ENCODE data around the gene CD34. TPM values are rescaled to one million over a fixed set of nuclear protein-coding genes. Genes with fewer than 3 reads are reported as not detected.

The CD34 gene
- 0.03 TPM in 2 replicates for polyA plus RNA-seq (2013)

- Histone ChIP-seq H2AK5ac (ENCODE audit: low read length) (no peak within 1 kb of the TSS), H3K9me3 (ENCODE audit: insufficient read depth, low read depth, low read length) (peaks cover 2% of the 10 kb centered on the region), H3K18ac (ENCODE audit: low read length) (no peak within 1 kb of the TSS), H2BK120ac (ENCODE audit: insufficient read depth, low read length, poor library complexity) (no peak within 1 kb of the TSS), H3K79me1 (ENCODE audit: low read length) (no peaks in the 10 kb centered on the region), H4K91ac (ENCODE audit: low read depth, low read length) (no peak within 1 kb of the TSS), H3K4ac (ENCODE audit: low read depth, low read length) (no peak within 1 kb of the TSS), H3K23ac (ENCODE audit: low read length) (no peak within 1 kb of the TSS), H3K4me2 (ENCODE audit: low read length) (peak within 1 kb of the TSS; percentile 54), H2BK12ac (ENCODE audit: low read length) (no peak within 1 kb of the TSS), H3K79me2 (ENCODE audit: control insufficient read depth, insufficient read depth, low read length, poor library complexity) (no peaks in the 10 kb centered on the region), H3K27me3 (ENCODE audit: insufficient read depth, low read length) (peaks cover 29% of the 10 kb centered on the region), H3K27ac (ENCODE audit: low read depth, low read length) (no peak within 1 kb of the TSS), H2AFZ (ENCODE audit: insufficient read depth, low read length, poor library complexity) (no peak within 1 kb of the TSS), H3K4me1 (ENCODE audit: control insufficient read depth in 1 of 2, insufficient read depth in 2 of 2, low read length in 2 of 2) (peaks cover 0 to 5% of the 10 kb centered on the region in 2 experiments), H4K8ac (ENCODE audit: low read depth, low read length) (no peak within 1 kb of the TSS), H3K9ac (ENCODE audit: low read length) (no peak within 1 kb of the TSS), H4K12ac (ENCODE audit: low read depth, low read length) (no peak within 1 kb of the TSS), H3K36me3 (ENCODE audit: control insufficient read depth in 1 of 2, insufficient read depth in 2 of 2, low read length in 2 of 2) (no peaks in the 10 kb centered on the region), H3K14ac (ENCODE audit: low read length) (no peak within 1 kb of the TSS), H3K4me3 (ENCODE audit: low read depth, low read length) (no peak within 1 kb of the TSS), H2BK5ac (ENCODE audit: low read depth, low read length, poor library complexity) (no peak within 1 kb of the TSS)
- no CpG with 5 or more reads among the region's 56 CpGs for WGBS (ENCODE audit: extremely low coverage, insufficient coverage, insufficient read length)
- peak in 1 of 2 donors; percentile 2 for DNase-seq
Measured at GRCh38 chr1:207910591-207911354, at the start of gene CD34. Gene CD34 (minus strand): TSS chr1:207911125. CDS start chr1:207911080, 45 bp downstream.

GRCh38 chr1:207960346-207960745, 49.4 kb upstream of the CD34 start:
- DNase-seq, result no peak

GRCh38 chr1:207959910-207960309, 49.0 kb upstream of the CD34 start:
- Histone ChIP-seq H2AFZ (ENCODE audit: insufficient read depth, low read length, poor library complexity) (peak overlapping the region; percentile 53), H2BK5ac (ENCODE audit: low read depth, low read length, poor library complexity) (no peak overlapping the region), H2BK12ac (ENCODE audit: low read length) (no peak overlapping the region), H3K79me1 (ENCODE audit: low read length) (peaks cover 5% of the 10 kb centered on the region), H3K27ac (ENCODE audit: low read depth, low read length) (no peak overlapping the region), H3K4me3 (ENCODE audit: low read depth, low read length) (no peak overlapping the region), H3K4ac (ENCODE audit: low read depth, low read length) (no peak overlapping the region), H3K23ac (ENCODE audit: low read length) (no peak overlapping the region), H2BK120ac (ENCODE audit: insufficient read depth, low read length, poor library complexity) (no peak overlapping the region), H3K36me3 (ENCODE audit: control insufficient read depth in 1 of 2, insufficient read depth in 2 of 2, low read length in 2 of 2) (no peaks in the 10 kb centered on the region), H4K91ac (ENCODE audit: low read depth, low read length) (no peak overlapping the region), H2AK5ac (ENCODE audit: low read length) (no peak overlapping the region), H3K9ac (ENCODE audit: low read length) (no peak overlapping the region), H3K79me2 (ENCODE audit: control insufficient read depth, insufficient read depth, low read length, poor library complexity) (peaks cover 2% of the 10 kb centered on the region), H4K8ac (ENCODE audit: low read depth, low read length) (no peak overlapping the region), H3K4me2 (ENCODE audit: low read length) (peak overlapping the region; percentile 92), H3K14ac (ENCODE audit: low read length) (no peak overlapping the region), H4K12ac (ENCODE audit: low read depth, low read length) (no peak overlapping the region), H3K9me3 (ENCODE audit: insufficient read depth, low read depth, low read length) (no peaks in the 10 kb centered on the region), H3K27me3 (ENCODE audit: insufficient read depth, low read length) (peaks cover 25% of the 10 kb centered on the region), H3K18ac (ENCODE audit: low read length) (no peak overlapping the region), H3K4me1 (ENCODE audit: control insufficient read depth in 1 of 2, insufficient read depth in 2 of 2, low read length in 2 of 2) (peaks cover 17% of the 10 kb centered on the region in 2 experiments)
- no CpG with 5 or more reads among the region's 5 CpGs for WGBS (ENCODE audit: extremely low coverage, insufficient coverage, insufficient read length)
- no peak for DNase-seq

More at GRCh38 chr1:207960346-207960745, 49.4 kb upstream of the CD34 start:
- Histone ChIP-seq H2AK5ac (ENCODE audit: low read length) (no peak overlapping the region), H2BK120ac (ENCODE audit: insufficient read depth, low read length, poor library complexity) (no peak overlapping the region), H3K4ac (ENCODE audit: low read depth, low read length) (no peak overlapping the region), H3K4me1 (ENCODE audit: control insufficient read depth in 1 of 2, insufficient read depth in 2 of 2, low read length in 2 of 2) (peaks cover 17% of the 10 kb centered on the region in 2 experiments), H3K9ac (ENCODE audit: low read length) (no peak overlapping the region), H3K79me1 (ENCODE audit: low read length) (peaks cover 5% of the 10 kb centered on the region), H3K27me3 (ENCODE audit: insufficient read depth, low read length) (peaks cover 25% of the 10 kb centered on the region), H3K79me2 (ENCODE audit: control insufficient read depth, insufficient read depth, low read length, poor library complexity) (peaks cover 2% of the 10 kb centered on the region), H3K36me3 (ENCODE audit: control insufficient read depth in 1 of 2, insufficient read depth in 2 of 2, low read length in 2 of 2) (no peaks in the 10 kb centered on the region), H3K14ac (ENCODE audit: low read length) (no peak overlapping the region), H4K12ac (ENCODE audit: low read depth, low read length) (no peak overlapping the region), H4K8ac (ENCODE audit: low read depth, low read length) (no peak overlapping the region), H4K91ac (ENCODE audit: low read depth, low read length) (no peak overlapping the region), H3K4me2 (ENCODE audit: low read length) (no peak overlapping the region), H2BK12ac (ENCODE audit: low read length) (no peak overlapping the region), H3K23ac (ENCODE audit: low read length) (no peak overlapping the region), H2AFZ (ENCODE audit: insufficient read depth, low read length, poor library complexity) (no peak overlapping the region), H2BK5ac (ENCODE audit: low read depth, low read length, poor library complexity) (no peak overlapping the region), H3K9me3 (ENCODE audit: insufficient read depth, low read depth, low read length) (no peaks in the 10 kb centered on the region), H3K4me3 (ENCODE audit: low read depth, low read length) (no peak overlapping the region), H3K18ac (ENCODE audit: low read length) (no peak overlapping the region), H3K27ac (ENCODE audit: low read depth, low read length) (no peak overlapping the region)
- WGBS (ENCODE audit: extremely low coverage, insufficient coverage, insufficient read length), result no CpG with 5 or more reads among the region's 4 CpGs

- Histone ChIP-seq H3K23ac (ENCODE audit: low read length) (no peak overlapping the region), H2BK120ac (ENCODE audit: insufficient read depth, low read length, poor library complexity) (no peak overlapping the region), H4K91ac (ENCODE audit: low read depth, low read length) (no peak overlapping the region), H3K4me1 (ENCODE audit: control insufficient read depth in 1 of 2, insufficient read depth in 2 of 2, low read length in 2 of 2) (peaks cover 17% of the 10 kb centered on the region in 2 experiments), H3K36me3 (ENCODE audit: control insufficient read depth in 1 of 2, insufficient read depth in 2 of 2, low read length in 2 of 2) (no peaks in the 10 kb centered on the region), H3K9me3 (ENCODE audit: insufficient read depth, low read depth, low read length) (no peaks in the 10 kb centered on the region), H3K14ac (ENCODE audit: low read length) (no peak overlapping the region), H3K27ac (ENCODE audit: low read depth, low read length) (no peak overlapping the region), H2BK5ac (ENCODE audit: low read depth, low read length, poor library complexity) (no peak overlapping the region), H3K27me3 (ENCODE audit: insufficient read depth, low read length) (peaks cover 25% of the 10 kb centered on the region), H4K12ac (ENCODE audit: low read depth, low read length) (no peak overlapping the region), H3K4ac (ENCODE audit: low read depth, low read length) (no peak overlapping the region), H3K4me3 (ENCODE audit: low read depth, low read length) (peak overlapping the region; percentile 62), H3K18ac (ENCODE audit: low read length) (no peak overlapping the region), H4K8ac (ENCODE audit: low read depth, low read length) (no peak overlapping the region), H2AK5ac (ENCODE audit: low read length) (no peak overlapping the region), H3K9ac (ENCODE audit: low read length) (no peak overlapping the region), H2BK12ac (ENCODE audit: low read length) (no peak overlapping the region), H3K4me2 (ENCODE audit: low read length) (peak overlapping the region; percentile 92), H2AFZ (ENCODE audit: insufficient read depth, low read length, poor library complexity) (peak overlapping the region; percentile 53), H3K79me1 (ENCODE audit: low read length) (peaks cover 5% of the 10 kb centered on the region), H3K79me2 (ENCODE audit: control insufficient read depth, insufficient read depth, low read length, poor library complexity) (peaks cover 2% of the 10 kb centered on the region)
- DNase-seq, result peak in 1 of 2 donors; percentile 40
- WGBS (ENCODE audit: extremely low coverage, insufficient coverage, insufficient read length), result no CpG with 5 or more reads among the region's 76 CpGs
Measured at GRCh38 chr1:207959141-207959825, 48.4 kb upstream of the CD34 start.

Measured in trophoblast cell (in vitro differentiated cells and primary cell).